ENCODE measurements around the gene LOXL4.

Gene LOXL4

GRCh38 chr10:98255146-98255877 lies 12.7 kb downstream of the LOXL4 start:
- H3K4me3 ChIP-seq (ENCODE audit: low read depth, low read length): no peak overlapping the region
- TF ChIP-seq CTCF (IDR thresholded peaks at IDR 0.05; ENCODE audit: low read depth, low read length, missing control alignments): no peak
- no peak for DNase-seq (ENCODE audit: low read depth)

- DNase-seq (ENCODE audit: low read depth): no peak
- no peak for TF ChIP-seq CTCF (IDR thresholded peaks at IDR 0.05; ENCODE audit: low read depth, low read length, missing control alignments)
- H3K4me3 ChIP-seq (ENCODE audit: low read depth, low read length): no peak overlapping the region
These were observed 13.6 kb downstream of the LOXL4 start for GRCh38 chr10:98254234-98254974.

GRCh38 chr10:98253499-98253898 lies 14.5 kb downstream of the LOXL4 start:
- no peak for DNase-seq (ENCODE audit: low read depth)
- no peak for TF ChIP-seq CTCF (IDR thresholded peaks at IDR 0.05; ENCODE audit: low read depth, low read length, missing control alignments)

GRCh38 chr10:98252464-98252863 lies 15.5 kb downstream of the LOXL4 start:
- no peak for TF ChIP-seq CTCF (IDR thresholded peaks at IDR 0.05; ENCODE audit: low read depth, low read length, missing control alignments)
- H3K4me3 ChIP-seq (ENCODE audit: low read depth, low read length): no peak overlapping the region
- DNase-seq (ENCODE audit: low read depth): no peak

More at GRCh38 chr10:98253499-98253898, 14.5 kb downstream of the LOXL4 start:
- no peak overlapping the region for H3K4me3 ChIP-seq (ENCODE audit: low read depth, low read length)

GRCh38 chr10:98251399-98251798 lies 16.6 kb downstream of the LOXL4 start:
- DNase-seq (ENCODE audit: low read depth): no peak
- H3K4me3 ChIP-seq (ENCODE audit: low read depth, low read length): no peak overlapping the region
- TF ChIP-seq CTCF (IDR thresholded peaks at IDR 0.05; ENCODE audit: low read depth, low read length, missing control alignments): no peak

GRCh38 chr10:98249134-98249533 lies 18.9 kb downstream of the LOXL4 start:
- no peak overlapping the region for H3K4me3 ChIP-seq (ENCODE audit: low read depth, low read length)
- no peak for TF ChIP-seq CTCF (IDR thresholded peaks at IDR 0.05; ENCODE audit: low read depth, low read length, missing control alignments)
- no peak for DNase-seq (ENCODE audit: low read depth)
